GM18520 (cell line): ENCODE data around the gene SLC30A10.
"Not testable (repeated sequence)": the region's sequence is repeated elsewhere in the genome, so short reads cannot be mapped to it uniquely, and the experiment has no call there.

Experiments
- ATAC-seq: cut with Tn5 transposase; IDR thresholded peaks from one replicate; pipeline ENCODE4 v1.9.1; 2021; ENCODE audit not compliant: unreplicated experiment

The SLC30A10 gene

DNA sequence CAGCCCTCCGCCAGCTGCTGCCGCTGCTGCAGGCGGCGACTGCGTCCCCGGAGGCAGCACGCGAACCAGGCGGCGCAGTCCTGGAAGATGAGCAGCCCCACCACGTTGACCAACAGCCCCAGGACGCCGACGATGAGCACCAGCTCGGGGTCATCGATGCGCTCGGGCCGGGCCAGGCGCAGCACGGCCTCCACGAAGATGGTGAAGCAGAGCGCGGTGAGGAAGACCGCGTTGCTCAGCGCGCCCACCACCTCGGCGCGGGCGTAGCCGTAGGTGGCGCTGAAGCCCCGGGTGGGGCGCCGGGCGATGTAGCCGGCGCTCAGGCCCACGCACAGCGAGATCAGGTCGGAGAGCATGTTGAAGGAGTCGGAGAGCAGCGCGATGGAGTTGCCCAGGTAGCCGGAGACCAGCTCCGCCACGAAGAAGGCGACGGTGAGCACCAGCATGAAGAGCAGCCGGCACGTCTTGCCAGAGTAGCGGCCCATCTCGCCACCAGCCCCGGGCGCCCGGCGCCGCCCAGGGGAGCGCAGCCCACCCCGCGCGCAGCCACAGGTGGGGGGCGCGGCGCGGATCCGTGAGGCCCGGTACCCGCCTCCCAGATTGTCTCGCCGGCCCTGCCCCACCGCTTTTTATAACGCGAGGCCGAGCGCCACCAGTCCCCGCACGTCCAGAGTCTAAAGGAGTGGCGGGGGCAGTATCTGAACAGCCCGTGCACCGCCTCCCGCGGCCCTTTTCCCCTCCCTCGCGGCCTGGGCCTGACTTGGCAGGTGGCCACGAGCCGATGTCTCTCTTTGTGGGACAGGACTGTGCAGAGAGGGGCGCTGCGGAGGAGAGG lies at the start of gene SLC30A10:
TSS of gene SLC30A10 (minus strand) at position 602 of the 835 bp plus-strand sequence. CDS start at position 485, 117 bp downstream.
- ATAC-seq = no peak

- no peak for ATAC-seq
Observed at GRCh38 chr1:219973213-219973612, 44.9 kb upstream of the SLC30A10 start.

DNA sequence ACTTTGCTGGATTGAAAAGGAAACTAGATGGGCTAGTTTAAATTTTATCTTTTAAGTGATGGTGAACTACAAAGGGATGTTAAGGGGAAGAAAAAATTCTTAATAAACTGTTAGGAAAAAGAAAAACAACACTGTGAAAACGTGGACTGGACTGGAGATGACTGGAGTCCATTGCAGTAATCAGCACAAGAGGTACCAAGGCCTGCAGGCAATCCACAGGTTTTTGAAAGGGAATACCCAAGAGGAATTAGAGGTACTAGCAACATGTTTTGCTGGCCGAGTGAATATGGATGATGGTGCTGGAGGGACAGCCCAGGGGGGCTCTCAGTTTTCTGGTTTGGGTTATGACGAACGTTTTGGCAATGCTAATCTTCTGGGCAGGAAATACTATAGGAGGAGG lies 39.0 kb upstream of the SLC30A10 start:
- ATAC-seq = no peak

- ATAC-seq = no peak
Observed at GRCh38 chr1:219966071-219966349, 37.7 kb upstream of the SLC30A10 start.

DNA sequence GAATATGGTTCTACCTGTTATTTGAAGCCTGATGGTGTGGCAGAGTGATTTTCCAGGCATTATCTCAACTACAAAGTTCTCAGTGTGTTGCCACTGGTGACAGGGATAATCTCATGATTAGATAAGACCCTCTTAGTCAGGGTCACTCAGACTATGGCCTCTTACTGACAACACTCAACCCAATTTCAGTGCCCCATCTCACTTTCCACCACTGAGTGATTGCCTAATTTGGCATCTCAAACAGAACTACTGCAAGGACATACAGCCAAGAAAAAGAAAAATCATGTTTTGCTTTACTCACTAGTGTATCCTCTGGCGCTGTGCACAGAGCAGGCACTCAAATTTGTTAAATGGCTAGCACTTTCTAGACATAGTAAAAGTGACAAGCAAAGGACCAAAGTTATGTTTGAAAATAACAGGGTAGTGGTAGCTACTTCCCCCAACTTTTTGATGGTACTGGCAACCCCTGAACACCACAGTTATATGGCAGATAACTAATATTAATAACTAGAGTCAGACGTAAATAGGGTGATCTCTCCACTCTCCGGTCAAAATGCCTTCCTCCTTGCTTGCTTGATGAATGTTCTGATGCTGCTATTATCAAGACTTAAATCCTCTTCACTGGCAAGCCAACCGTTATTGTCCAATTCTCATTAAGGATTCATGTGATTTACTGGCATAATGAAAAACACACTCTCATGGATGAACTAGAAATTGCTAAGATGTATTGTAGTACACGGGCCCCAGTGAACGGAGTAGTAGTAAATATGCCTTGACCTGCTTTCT lies 37.1 kb upstream of the SLC30A10 start:
- no peak for ATAC-seq

DNA sequence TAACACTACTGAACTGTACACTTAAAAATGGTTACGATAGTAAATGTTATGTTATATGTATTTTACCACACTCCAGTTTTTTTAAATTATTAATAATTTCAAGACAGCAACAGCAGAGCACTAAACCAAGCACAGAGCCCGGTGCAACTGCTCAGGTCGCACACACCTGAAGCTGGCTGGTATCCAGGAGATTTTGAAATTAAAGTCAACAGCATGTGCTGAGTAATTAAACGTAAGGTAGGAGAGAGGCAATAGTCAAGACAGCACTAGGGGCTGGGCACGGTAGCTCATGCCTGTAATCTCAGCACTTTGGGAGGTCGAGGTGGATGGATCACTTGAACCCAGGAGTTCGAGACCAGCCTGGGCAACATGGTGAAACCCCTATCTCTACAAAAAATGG lies 35.1 kb upstream of the SLC30A10 start:
- ATAC-seq = no peak

- ATAC-seq = no peak
Observed at GRCh38 chr1:219961684-219962083, 33.3 kb upstream of the SLC30A10 start.

- no peak for ATAC-seq
Observed at GRCh38 chr1:219959540-219960203, 31.3 kb upstream of the SLC30A10 start.

GRCh38 chr1:219958875-219959417 lies 30.6 kb upstream of the SLC30A10 start:
- ATAC-seq = no peak

DNA sequence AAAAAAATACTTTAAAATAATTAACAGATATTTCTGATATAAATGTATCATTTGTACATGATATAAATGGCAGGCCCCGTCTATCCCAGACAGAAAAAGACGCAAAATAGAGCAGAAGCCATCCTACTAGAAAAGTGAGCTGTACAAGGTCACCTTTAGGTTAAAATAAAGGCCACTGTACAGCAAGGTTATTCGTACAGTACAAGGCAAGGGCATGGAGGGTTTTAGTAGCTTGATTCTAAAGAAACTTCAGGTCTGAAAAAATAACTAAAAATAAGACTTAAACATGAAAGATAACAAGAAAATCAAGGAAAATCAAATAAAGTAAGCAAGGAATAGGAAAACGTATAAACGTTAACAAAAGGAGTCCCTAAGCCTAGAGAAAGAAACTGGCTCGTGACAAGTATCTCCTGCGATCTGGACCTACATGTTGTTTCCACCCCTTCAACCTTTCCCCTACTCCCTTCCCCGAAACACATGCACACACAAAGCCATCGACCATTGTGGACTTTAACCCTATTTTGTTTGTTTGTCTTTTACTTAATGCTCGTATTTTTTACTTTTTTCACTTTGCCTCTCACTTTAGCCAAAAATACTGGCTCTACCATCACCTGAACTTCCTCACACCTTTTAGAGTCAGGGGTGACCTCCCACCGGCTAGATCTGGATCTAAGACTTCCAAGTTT lies 26.5 kb upstream of the SLC30A10 start:
- ATAC-seq = no peak

GRCh38 chr1:219954052-219954451 lies 25.7 kb upstream of the SLC30A10 start:
- no peak for ATAC-seq

- ATAC-seq = no peak
Observed at GRCh38 chr1:219952361-219952760, 24.0 kb upstream of the SLC30A10 start.

- ATAC-seq = not testable (repeated sequence)
Observed at GRCh38 chr1:219949227-219949626, 20.9 kb upstream of the SLC30A10 start.

DNA sequence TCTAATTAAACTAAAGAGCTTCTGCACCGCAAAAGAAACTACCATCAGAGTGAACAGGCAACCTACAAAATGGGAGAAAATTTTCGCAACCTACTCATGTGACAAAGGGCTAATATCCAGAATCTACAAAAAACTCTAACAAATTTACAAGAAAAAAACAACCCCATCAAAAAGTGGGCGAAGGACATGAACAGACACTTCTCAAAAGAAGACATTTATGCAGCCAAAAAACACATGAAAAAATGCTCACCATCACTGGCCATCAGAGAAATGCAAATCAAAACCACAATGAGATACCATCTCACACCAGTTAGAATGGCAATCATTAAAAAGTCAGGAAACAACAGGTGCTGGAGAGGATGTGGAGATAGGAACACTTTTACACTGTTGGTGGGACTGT lies 20.4 kb upstream of the SLC30A10 start:
- not testable (repeated sequence) for ATAC-seq

- no peak for ATAC-seq
Observed at GRCh38 chr1:219945795-219946194, 17.4 kb upstream of the SLC30A10 start.

DNA sequence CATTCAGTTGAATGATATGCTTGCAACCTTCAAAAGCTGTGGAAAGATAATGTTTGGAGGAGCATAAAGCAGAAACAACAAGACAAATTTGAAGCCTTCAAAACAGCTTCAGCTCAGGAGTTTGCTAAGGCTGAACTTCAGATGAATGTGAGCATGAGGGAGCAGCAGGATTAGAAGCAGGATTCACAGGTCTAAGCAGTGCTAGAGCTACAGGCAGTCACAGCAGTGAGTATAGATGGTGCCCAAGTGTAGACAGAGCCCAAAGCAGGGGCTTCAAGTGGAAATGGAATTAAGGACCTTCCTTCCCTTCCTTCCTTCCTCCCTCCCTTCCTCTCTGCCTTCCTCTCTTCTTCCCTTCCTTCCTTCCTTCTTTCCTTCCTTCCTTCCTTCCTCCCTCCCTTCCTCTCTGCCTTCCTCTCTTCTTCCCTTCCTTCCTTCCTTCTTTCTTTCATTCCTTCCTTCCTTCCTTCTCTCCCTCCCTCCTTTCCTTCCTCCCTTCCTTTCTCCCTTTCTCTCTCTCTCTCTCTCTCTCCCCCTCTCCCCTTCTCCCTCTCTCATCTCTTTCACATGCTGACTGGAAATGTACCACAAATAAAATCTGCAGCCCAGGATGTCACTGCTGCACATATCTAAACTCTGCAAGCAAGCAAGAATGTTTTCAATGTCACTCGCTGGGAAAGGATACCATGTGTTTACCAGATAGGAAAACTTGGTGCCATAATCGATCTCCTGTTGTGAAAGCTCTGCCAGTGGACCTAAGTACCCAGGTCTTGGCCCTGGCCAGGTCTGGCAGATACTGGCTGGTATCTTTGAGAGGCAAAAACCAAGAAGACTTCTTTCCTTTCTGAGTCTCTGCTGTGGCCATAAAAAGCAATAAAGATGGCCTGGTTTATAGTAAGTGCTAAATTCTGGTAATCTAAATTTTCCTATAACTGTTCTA lies 13.1 kb upstream of the SLC30A10 start:
- ATAC-seq = no peak

DNA sequence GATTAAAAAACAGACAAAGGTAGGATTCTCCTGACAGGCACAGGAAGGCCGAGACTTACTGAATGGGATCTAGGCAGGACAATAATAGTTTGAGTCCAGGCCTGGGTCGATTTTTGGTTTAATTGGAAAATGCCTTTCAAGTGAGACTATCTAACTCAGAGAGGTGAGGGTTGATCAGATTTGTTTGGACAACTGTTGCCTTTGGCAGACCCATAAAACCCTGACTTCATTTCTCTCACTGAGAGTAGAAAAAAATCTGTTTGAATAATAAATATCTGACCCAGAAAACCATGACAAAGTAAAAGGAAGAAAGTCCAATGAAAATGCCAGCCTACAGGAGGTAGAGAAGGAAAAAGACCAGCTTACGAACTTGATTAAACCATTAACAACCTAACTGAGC lies 12.3 kb upstream of the SLC30A10 start:
- no peak for ATAC-seq

- no peak for ATAC-seq
Observed at GRCh38 chr1:219938706-219939105, 10.3 kb upstream of the SLC30A10 start.

DNA sequence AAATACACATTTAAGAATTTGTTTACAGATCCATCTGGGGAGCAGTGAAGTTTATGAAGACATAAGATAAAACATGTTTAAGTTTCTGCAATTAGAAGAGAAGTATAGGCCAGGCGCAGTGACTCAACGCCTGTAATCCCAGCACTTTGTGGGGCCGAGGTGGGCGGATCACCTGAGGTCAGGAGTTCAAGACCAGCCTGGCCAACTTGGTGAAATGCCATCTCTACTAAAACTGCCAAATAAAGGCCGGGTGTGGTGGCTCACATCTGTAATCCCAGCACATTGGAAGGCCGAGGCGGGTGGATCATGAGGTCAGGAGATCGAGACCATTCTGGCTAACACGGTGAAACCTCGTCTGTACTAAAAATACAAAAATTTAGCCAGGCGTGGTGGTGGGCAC lies 5.4 kb upstream of the SLC30A10 start:
- not testable (repeated sequence) for ATAC-seq

DNA sequence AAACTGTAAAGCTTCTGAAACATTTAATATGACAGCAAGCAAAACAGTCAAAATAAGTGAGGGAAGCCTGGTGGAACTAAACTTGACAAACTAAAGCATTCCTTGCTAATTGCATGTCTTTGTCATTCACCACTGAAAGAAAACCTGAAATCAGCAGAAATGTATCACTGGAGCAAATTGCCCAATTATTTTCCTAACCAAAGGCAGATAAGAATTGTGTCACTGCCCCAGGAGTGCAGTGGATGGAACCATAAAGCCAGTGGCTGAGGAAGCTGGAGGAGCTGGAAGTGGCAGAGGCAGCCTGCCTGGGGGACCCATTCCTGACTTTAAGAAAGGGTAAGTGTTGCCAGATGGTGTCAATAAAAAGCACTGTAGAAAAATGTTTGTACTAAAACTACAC lies 2.7 kb upstream of the SLC30A10 start:
- no peak for ATAC-seq
